GM21723 (cell line): ENCODE measurements around the gene CHIT1.

Experiments
- ATAC-seq: cut with Tn5 transposase; IDR thresholded peaks from one replicate; pipeline ENCODE4 v1.9.1; 2021; ENCODE audit warnings: mild to moderate bottlenecking, moderate library complexity; ENCODE audit not compliant: unreplicated experiment

CHIT1 gene

GRCh38 chr1:203175827-203176241 lies 53.6 kb downstream of the CHIT1 start:
- no peak for ATAC-seq

- no peak for ATAC-seq
These were observed 54.1 kb downstream of the CHIT1 start, which contains the start of gene MYBPH for GRCh38 chr1:203175237-203175826. TSS of gene MYBPH (minus strand) at chr1:203175826. CDS start at chr1:203175755, 71 bp downstream.

- ATAC-seq = no peak
These were observed 55.0 kb downstream of the CHIT1 start for GRCh38 chr1:203174324-203174985.

GRCh38 chr1:203173566-203173965 lies 55.9 kb downstream of the CHIT1 start:
- ATAC-seq = peak; percentile 85

- ATAC-seq = no peak
These were observed 56.4 kb downstream of the CHIT1 start for GRCh38 chr1:203173011-203173555.

GRCh38 chr1:203172184-203173010 lies 57.1 kb downstream of the CHIT1 start:
- no peak for ATAC-seq

GRCh38 chr1:203171341-203172183 lies 57.9 kb downstream of the CHIT1 start:
- no peak for ATAC-seq

GRCh38 chr1:203170625-203171330 lies 58.7 kb downstream of the CHIT1 start:
- no peak for ATAC-seq

- no peak for ATAC-seq
These were observed 59.5 kb downstream of the CHIT1 start for GRCh38 chr1:203169770-203170520.

- no peak for ATAC-seq
These were observed 60.5 kb downstream of the CHIT1 start for GRCh38 chr1:203168991-203169390.

- no peak for ATAC-seq
These were observed 61.2 kb downstream of the CHIT1 start for GRCh38 chr1:203168256-203168786.

- ATAC-seq = no peak
These were observed 61.6 kb downstream of the CHIT1 start for GRCh38 chr1:203167913-203168200.

- ATAC-seq = no peak
These were observed 62.2 kb downstream of the CHIT1 start for GRCh38 chr1:203167026-203167912.

- no peak for ATAC-seq
These were observed 63.1 kb downstream of the CHIT1 start for GRCh38 chr1:203166192-203166940.
